Measurements from ENCODE around the gene TRIM22. TPM values are rescaled to one million over a fixed set of nuclear protein-coding genes. Genes with fewer than 3 reads are reported as not detected.

The TRIM22 gene
- total and polyA plus RNA-seq, 2 experiments from 2014 or later: 0.32 TPM; not detected in 1

- H3K36me3 ChIP-seq: no peaks in the 10 kb centered on the region
These were observed 10.9 kb downstream of the TRIM22 start for GRCh38 chr11:5700421-5701054.

GRCh38 chr11:5701055-5701577 is 11.5 kb downstream of the TRIM22 start:
- H3K4me1 ChIP-seq (ENCODE audit: low read depth): no peaks in the 10 kb centered on the region
- no peak overlapping the region for H3K27ac ChIP-seq
- H3K36me3 ChIP-seq: no peaks in the 10 kb centered on the region
- H3K4me3 ChIP-seq: no peak overlapping the region
- no peak for DNase-seq (ENCODE audit: low read depth in 1 of 2, low spot score in 1 of 2)
- TF ChIP-seq CTCF (IDR thresholded peaks at IDR 0.05; ENCODE audit: low read depth, low read length): no peak
- no peaks in the 10 kb centered on the region for H3K27me3 ChIP-seq
- H3K9me3 ChIP-seq (ENCODE audit: low read depth): no peaks in the 10 kb centered on the region

More at GRCh38 chr11:5700421-5701054, 10.9 kb downstream of the TRIM22 start:
- Histone ChIP-seq H3K27ac (no peak overlapping the region), H3K4me1 (ENCODE audit: low read depth) (no peaks in the 10 kb centered on the region), H3K9me3 (ENCODE audit: low read depth) (no peaks in the 10 kb centered on the region), H3K27me3 (no peaks in the 10 kb centered on the region), H3K4me3 (no peak overlapping the region)
- no peak for TF ChIP-seq CTCF (IDR thresholded peaks at IDR 0.05; ENCODE audit: low read depth, low read length)
- DNase-seq (ENCODE audit: low read depth in 1 of 2, low spot score in 1 of 2): no peak

GRCh38 chr11:5703741-5704536 is 14.3 kb downstream of the TRIM22 start:
- Histone ChIP-seq H3K27ac (no peak overlapping the region), H3K36me3 (no peaks in the 10 kb centered on the region), H3K4me3 (no peak overlapping the region), H3K27me3 (no peaks in the 10 kb centered on the region), H3K9me3 (ENCODE audit: low read depth) (no peaks in the 10 kb centered on the region), H3K4me1 (ENCODE audit: low read depth) (no peaks in the 10 kb centered on the region)
- TF ChIP-seq CTCF (IDR thresholded peaks at IDR 0.05; ENCODE audit: low read depth, low read length): no peak
- DNase-seq (ENCODE audit: low read depth in 1 of 2, low spot score in 1 of 2): no peak

GRCh38 chr11:5705688-5706087 is 16.1 kb downstream of the TRIM22 start:
- no peaks in the 10 kb centered on the region for H3K36me3 ChIP-seq
- DNase-seq (ENCODE audit: low read depth in 1 of 2, low spot score in 1 of 2): no peak
- no peak for TF ChIP-seq CTCF (IDR thresholded peaks at IDR 0.05; ENCODE audit: low read depth, low read length)

GRCh38 chr11:5712507-5712906 is 22.9 kb downstream of the TRIM22 start:
- Histone ChIP-seq H3K4me3 (no peak overlapping the region), H3K9me3 (ENCODE audit: low read depth) (no peaks in the 10 kb centered on the region), H3K36me3 (no peaks in the 10 kb centered on the region), H3K27ac (no peak overlapping the region), H3K4me1 (ENCODE audit: low read depth) (no peaks in the 10 kb centered on the region), H3K27me3 (no peaks in the 10 kb centered on the region)
- peak; percentile 30 for TF ChIP-seq CTCF (IDR thresholded peaks at IDR 0.05; ENCODE audit: low read depth, low read length)
- DNase-seq (ENCODE audit: low read depth in 1 of 2, low spot score in 1 of 2): peak in 1 of 2 donors; percentile 4

More at GRCh38 chr11:5705688-5706087, 16.1 kb downstream of the TRIM22 start:
- Histone ChIP-seq H3K4me1 (ENCODE audit: low read depth) (no peaks in the 10 kb centered on the region), H3K27ac (no peak overlapping the region), H3K4me3 (no peak overlapping the region), H3K27me3 (no peaks in the 10 kb centered on the region), H3K9me3 (ENCODE audit: low read depth) (no peaks in the 10 kb centered on the region)

Measured in cardiac muscle cell (in vitro differentiated cells and primary cell).